Upper lobe of right lung (tissue), 1 donor: ENCODE data around the gene TMBIM6. TPM values are rescaled to one million over a fixed set of nuclear protein-coding genes. Genes with fewer than 3 reads are reported as not detected.

Source experiments
- ATAC-seq: fragments of 200-7000 bp; cut with Tn5 transposase; one replicate; pipeline ENCODE4 v1.9.1; 2020; ENCODE audit warnings: mild to moderate bottlenecking, moderate library complexity
- DNase-seq: peaks from one replicate; pipeline ENCODE4 v3.0.0-alpha.2; 2020
- H3K27ac ChIP-seq: fragments of 200-600 bp; one replicate; pipeline ENCODE4 v1.8.0; 2022
- H3K27me3 ChIP-seq: fragments of 200-600 bp; one replicate; pipeline ENCODE4 v1.8.0; 2022; ENCODE audit warnings: mild to moderate bottlenecking
- H3K36me3 ChIP-seq: fragments of 200-600 bp; one replicate; pipeline ENCODE4 v1.8.0; 2022
- H3K4me1 ChIP-seq: fragments of 200-600 bp; one replicate; pipeline ENCODE4 v1.8.0; 2022
- H3K4me3 ChIP-seq: fragments of 200-600 bp; one replicate; pipeline ENCODE4 v1.8.0; 2022; ENCODE audit warnings: mild to moderate bottlenecking
- H3K9me3 ChIP-seq: fragments of 200-600 bp; one replicate; pipeline ENCODE4 v1.8.0; 2022
- CTCF ChIP-seq: fragments of 200-600 bp; IDR thresholded peaks from one replicate; pipeline ENCODE4 v1.8.0; 2022; ENCODE audit warnings: antibody characterized with exemption
- intact Hi-C: fragments of 100-400 bp; cut with DNase I; formaldehyde crosslinking; loops from one replicate; pipeline ENCODE4 v1.11.0; 2022
- total RNA-seq: library from RNA; stranded (reverse); fragmentation: NEBNext Ultra II Directional; extraction: Animal tissue kit (Norgen Biotek cat#: 25700); gene quantifications from one replicate; pipeline ENCODE4 v1.2.1, GENCODE V29; 2021
- donor health status: DM: no; HTN: yes; CAD: no; lungs with severe emphysema.

The TMBIM6 gene
- total RNA-seq, 1 donor from 2014 or later: 654 TPM

- TF ChIP-seq CTCF: no peak
- Histone ChIP-seq H3K4me1 (peaks cover 23% of the 10 kb centered on the region), H3K4me3 (no peak overlapping the region), H3K27ac (no peak overlapping the region), H3K27me3 (no peaks in the 10 kb centered on the region), H3K36me3 (peaks cover 45% of the 10 kb centered on the region), H3K9me3 (no peaks in the 10 kb centered on the region)
- intact Hi-C loops: no loop called here
- ATAC-seq (peak; percentile 3), DNase-seq (no peak)
Measured at GRCh38 chr12:49806321-49806813, 65.0 kb downstream of the TMBIM6 start.

GRCh38 chr12:49806877-49807276 lies 65.5 kb downstream of the TMBIM6 start:
- H3K27ac ChIP-seq: no peak overlapping the region
- H3K4me1 ChIP-seq: peaks cover 23% of the 10 kb centered on the region
- no peak for TF ChIP-seq CTCF
- H3K4me3 ChIP-seq: no peak overlapping the region
- H3K27me3 ChIP-seq: no peaks in the 10 kb centered on the region
- no peaks in the 10 kb centered on the region for H3K9me3 ChIP-seq
- intact Hi-C loops: no loop called here
- DNase-seq: no peak
- ATAC-seq: no peak
- H3K36me3 ChIP-seq: peaks cover 40% of the 10 kb centered on the region

GRCh38 chr12:49807991-49808580 lies 66.7 kb downstream of the TMBIM6 start:
- peak overlapping the region; percentile 81 for H3K27ac ChIP-seq
- no peak for TF ChIP-seq CTCF
- ATAC-seq: no peak

GRCh38 chr12:49808686-49809380 lies 67.5 kb downstream of the TMBIM6 start:
- H3K4me3 ChIP-seq: no peak overlapping the region

More at GRCh38 chr12:49807991-49808580, 66.7 kb downstream of the TMBIM6 start:
- Histone ChIP-seq H3K27me3 (no peaks in the 10 kb centered on the region), H3K4me1 (peaks cover 23% of the 10 kb centered on the region), H3K9me3 (no peaks in the 10 kb centered on the region), H3K36me3 (peaks cover 29% of the 10 kb centered on the region), H3K4me3 (no peak overlapping the region)
- DNase-seq: no peak
- intact Hi-C loops: no loop called here

GRCh38 chr12:49809381-49809905 lies 68.1 kb downstream of the TMBIM6 start:
- DNase-seq: no peak
- no peaks in the 10 kb centered on the region for H3K9me3 ChIP-seq
- peaks cover 23% of the 10 kb centered on the region for H3K4me1 ChIP-seq
- H3K27ac ChIP-seq: peak overlapping the region; percentile 81
- ATAC-seq: peak; percentile 90
- no peaks in the 10 kb centered on the region for H3K27me3 ChIP-seq
- no peak overlapping the region for H3K4me3 ChIP-seq
- peaks cover 15% of the 10 kb centered on the region for H3K36me3 ChIP-seq
- no peak for TF ChIP-seq CTCF
- intact Hi-C loops: no loop called here

More at GRCh38 chr12:49808686-49809380, 67.5 kb downstream of the TMBIM6 start:
- DNase-seq (no peak), ATAC-seq (peak; percentile 61)
- intact Hi-C loops: no loop called here
- Histone ChIP-seq H3K9me3 (no peaks in the 10 kb centered on the region), H3K36me3 (peaks cover 21% of the 10 kb centered on the region), H3K27me3 (no peaks in the 10 kb centered on the region), H3K27ac (peak overlapping the region; percentile 81), H3K4me1 (peaks cover 23% of the 10 kb centered on the region)
- TF ChIP-seq CTCF: no peak
